ENCODE results near the gene RRAGB.
"Not testable (repeated sequence)": the region's sequence is repeated elsewhere in the genome, so short reads cannot be mapped to it uniquely, and the experiment has no call there.

The RRAGB gene

DNA sequence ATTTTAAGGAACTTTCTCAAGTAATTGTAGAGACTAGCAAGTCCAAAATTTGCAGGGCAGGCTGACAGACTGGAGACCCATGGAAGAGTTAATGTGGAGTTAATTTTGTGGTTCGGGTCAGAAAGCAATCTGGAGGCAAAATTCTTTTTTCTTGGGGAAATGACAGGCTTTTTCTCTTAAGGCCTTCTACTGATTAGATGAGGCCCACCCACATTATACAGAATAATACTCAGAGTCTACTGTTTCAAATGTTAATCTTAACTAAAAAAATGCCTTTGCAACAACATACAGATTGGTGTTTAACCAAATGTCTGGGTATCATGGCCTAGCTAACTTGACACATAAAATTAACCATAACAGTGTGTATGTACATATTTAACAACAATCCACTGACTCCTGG, 32.7 kb downstream of the RRAGB start:
- Histone ChIP-seq H3K9me3 (no peaks in the 10 kb centered on the region), H3K4me1 (ENCODE audit: control insufficient read depth in 1 of 2, insufficient read depth in 1 of 2, low read depth in 1 of 2, low read length in 1 of 2) (no peaks in the 10 kb centered on the region), H3K4me3 (ENCODE audit: low read depth in 1 of 2, low read length in 1 of 2) (no peak overlapping the region), H3K36me3 (peaks cover 20% of the 10 kb centered on the region), H3K27me3 (no peaks in the 10 kb centered on the region), H3K27ac (no peak overlapping the region)
- TF ChIP-seq, protein P1, sequence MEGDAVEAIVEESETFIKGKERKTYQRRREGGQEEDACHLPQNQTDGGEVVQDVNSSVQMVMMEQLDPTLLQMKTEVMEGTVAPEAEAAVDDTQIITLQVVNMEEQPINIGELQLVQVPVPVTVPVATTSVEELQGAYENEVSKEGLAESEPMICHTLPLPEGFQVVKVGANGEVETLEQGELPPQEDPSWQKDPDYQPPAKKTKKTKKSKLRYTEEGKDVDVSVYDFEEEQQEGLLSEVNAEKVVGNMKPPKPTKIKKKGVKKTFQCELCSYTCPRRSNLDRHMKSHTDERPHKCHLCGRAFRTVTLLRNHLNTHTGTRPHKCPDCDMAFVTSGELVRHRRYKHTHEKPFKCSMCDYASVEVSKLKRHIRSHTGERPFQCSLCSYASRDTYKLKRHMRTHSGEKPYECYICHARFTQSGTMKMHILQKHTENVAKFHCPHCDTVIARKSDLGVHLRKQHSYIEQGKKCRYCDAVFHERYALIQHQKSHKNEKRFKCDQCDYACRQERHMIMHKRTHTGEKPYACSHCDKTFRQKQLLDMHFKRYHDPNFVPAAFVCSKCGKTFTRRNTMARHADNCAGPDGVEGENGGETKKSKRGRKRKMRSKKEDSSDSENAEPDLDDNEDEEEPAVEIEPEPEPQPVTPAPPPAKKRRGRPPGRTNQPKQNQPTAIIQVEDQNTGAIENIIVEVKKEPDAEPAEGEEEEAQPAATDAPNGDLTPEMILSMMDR (IDR thresholded peaks at IDR 0.05) = no peak

DNA sequence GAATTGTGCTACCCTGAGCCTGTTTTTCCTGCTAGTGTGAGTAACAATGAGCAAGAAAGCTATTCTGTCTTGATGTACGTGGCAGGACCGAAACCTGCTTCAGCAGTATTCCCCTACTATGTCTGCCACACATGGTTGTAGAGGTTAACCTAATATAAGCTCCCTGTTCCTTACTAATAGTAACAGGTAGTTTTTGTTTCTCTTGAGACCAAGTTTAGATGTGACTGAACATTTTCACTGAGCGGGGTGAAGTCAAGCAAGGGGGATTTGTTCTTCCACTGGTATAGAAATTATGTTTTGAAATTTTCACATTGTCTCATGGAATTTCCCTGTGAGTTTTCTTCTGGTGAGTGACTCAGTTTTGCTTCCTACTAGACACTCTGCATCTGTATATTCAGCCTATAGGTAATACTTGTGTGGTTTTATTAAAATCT, 37.3 kb downstream of the RRAGB start:
- Histone ChIP-seq H3K4me1 (ENCODE audit: control insufficient read depth in 1 of 2, insufficient read depth in 1 of 2, low read depth in 1 of 2, low read length in 1 of 2) (no peaks in the 10 kb centered on the region), H3K9me3 (no peaks in the 10 kb centered on the region), H3K36me3 (peaks cover 33% of the 10 kb centered on the region), H3K27me3 (no peaks in the 10 kb centered on the region), H3K4me3 (ENCODE audit: low read depth in 1 of 2, low read length in 1 of 2) (no peak overlapping the region), H3K27ac (no peak overlapping the region)
- TF ChIP-seq, protein P1 (IDR thresholded peaks at IDR 0.05) = no peak

DNA sequence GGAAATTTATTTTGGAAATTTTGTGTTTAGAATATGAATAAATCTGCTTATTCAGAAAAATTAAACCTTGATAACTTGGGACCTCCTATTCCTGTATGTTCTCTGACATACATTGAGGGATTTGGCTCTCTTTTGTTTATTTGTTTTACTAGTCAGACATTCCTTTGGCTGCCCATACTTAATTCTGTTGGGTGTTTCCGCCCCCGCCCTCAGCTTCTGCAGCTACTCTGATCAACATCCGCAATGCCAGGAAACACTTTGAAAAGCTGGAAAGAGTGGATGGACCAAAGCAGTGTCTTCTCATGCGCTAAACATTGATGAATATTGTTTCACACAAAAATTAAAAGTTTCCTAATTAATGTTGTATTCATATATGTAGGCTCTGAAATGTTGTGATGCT, 40.5 kb downstream of the RRAGB start:
- Histone ChIP-seq H3K9me3 (no peaks in the 10 kb centered on the region), H3K36me3 (peaks cover 27% of the 10 kb centered on the region), H3K27ac (no peak overlapping the region), H3K4me1 (ENCODE audit: control insufficient read depth in 1 of 2, insufficient read depth in 1 of 2, low read depth in 1 of 2, low read length in 1 of 2) (no peaks in the 10 kb centered on the region), H3K27me3 (no peaks in the 10 kb centered on the region), H3K4me3 (ENCODE audit: low read depth in 1 of 2, low read length in 1 of 2) (no peak overlapping the region)
- TF ChIP-seq, protein P1 (IDR thresholded peaks at IDR 0.05) = no peak

DNA sequence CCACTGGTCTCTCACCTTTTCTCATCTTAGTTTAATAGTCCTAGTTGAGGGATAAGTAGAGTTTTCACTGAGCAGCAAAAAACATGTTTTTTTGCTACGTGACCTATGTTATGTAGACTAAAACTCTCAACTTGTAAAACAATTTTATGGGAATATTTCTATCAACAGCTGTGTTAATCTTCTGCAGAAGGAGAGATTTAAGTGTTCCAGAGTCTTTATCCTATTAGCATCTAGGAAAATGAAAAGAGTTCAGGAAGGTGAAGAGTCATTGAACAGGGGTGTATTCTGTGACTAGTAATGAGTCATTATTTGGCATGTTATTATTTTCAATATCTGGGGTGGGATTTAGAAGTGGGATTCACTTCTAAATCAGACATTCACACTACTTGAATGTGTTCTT, 41.9 kb downstream of the RRAGB start:
- Histone ChIP-seq H3K27me3 (no peaks in the 10 kb centered on the region), H3K27ac (no peak overlapping the region), H3K4me1 (ENCODE audit: control insufficient read depth in 1 of 2, insufficient read depth in 1 of 2, low read depth in 1 of 2, low read length in 1 of 2) (no peaks in the 10 kb centered on the region), H3K4me3 (ENCODE audit: low read depth in 1 of 2, low read length in 1 of 2) (no peak overlapping the region), H3K9me3 (no peaks in the 10 kb centered on the region), H3K36me3 (peaks cover 19% of the 10 kb centered on the region)
- TF ChIP-seq, protein P1 (IDR thresholded peaks at IDR 0.05) = no peak

DNA sequence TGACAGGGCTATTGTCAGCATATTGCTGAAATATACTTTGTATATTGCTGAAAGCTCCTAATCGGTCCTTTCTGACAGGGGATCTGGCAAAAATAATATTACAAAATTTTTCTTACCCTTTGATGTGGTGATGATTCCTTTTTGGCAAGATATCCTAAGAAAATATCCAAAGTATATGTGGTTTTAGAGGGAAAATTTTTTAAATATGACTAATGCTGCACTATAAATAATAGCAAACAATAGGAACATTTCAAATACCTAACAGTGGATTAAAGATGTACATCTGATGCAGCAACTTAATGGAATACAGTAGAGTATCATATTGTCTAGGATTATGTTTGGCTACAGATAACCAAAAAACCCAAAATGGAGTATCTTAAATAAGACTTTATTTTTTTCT, 49.6 kb downstream of the RRAGB start:
- Histone ChIP-seq H3K27ac (no peak overlapping the region), H3K9me3 (no peaks in the 10 kb centered on the region), H3K4me1 (ENCODE audit: control insufficient read depth in 1 of 2, insufficient read depth in 1 of 2, low read depth in 1 of 2, low read length in 1 of 2) (no peaks in the 10 kb centered on the region), H3K4me3 (ENCODE audit: low read depth in 1 of 2, low read length in 1 of 2) (no peak overlapping the region), H3K27me3 (no peaks in the 10 kb centered on the region), H3K36me3 (no peaks in the 10 kb centered on the region)
- TF ChIP-seq, protein P1 (IDR thresholded peaks at IDR 0.05) = no peak

DNA sequence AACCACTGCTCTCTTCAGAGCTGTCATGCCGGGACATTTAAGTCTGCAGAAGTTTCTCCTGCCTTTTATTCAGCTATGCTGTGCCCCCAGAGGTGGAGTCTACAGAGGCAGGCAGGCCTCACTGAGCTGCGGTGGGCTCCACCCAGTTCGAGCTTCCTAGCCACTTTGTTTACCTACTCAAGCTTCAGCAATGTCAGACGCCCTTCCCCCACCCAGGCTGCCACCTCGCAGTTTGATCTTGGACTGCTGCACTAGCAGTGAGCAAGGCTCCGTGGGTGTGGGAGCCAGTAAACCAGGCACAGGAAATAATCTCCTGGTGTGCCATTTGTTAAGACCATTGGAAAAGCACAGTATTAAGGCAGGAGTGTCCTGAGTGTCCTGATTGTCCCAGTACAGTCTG, 56.9 kb downstream of the RRAGB start:
- not testable (repeated sequence) for H3K4me3 ChIP-seq (ENCODE audit: low read depth in 1 of 2, low read length in 1 of 2); H3K27me3 ChIP-seq; H3K9me3 ChIP-seq; H3K4me1 ChIP-seq (ENCODE audit: control insufficient read depth in 1 of 2, insufficient read depth in 1 of 2, low read depth in 1 of 2, low read length in 1 of 2); H3K36me3 ChIP-seq; H3K27ac ChIP-seq

All from neutrophil (primary cell).